HG02759 (cell line): ENCODE measurements around the gene FBXL7.

Source experiments
- ATAC-seq: cut with Tn5 transposase; IDR thresholded peaks from one replicate; pipeline ENCODE4 v1.9.1; 2021; ENCODE audit warnings: mild to moderate bottlenecking, moderate library complexity; ENCODE audit not compliant: unreplicated experiment

Gene FBXL7

DNA sequence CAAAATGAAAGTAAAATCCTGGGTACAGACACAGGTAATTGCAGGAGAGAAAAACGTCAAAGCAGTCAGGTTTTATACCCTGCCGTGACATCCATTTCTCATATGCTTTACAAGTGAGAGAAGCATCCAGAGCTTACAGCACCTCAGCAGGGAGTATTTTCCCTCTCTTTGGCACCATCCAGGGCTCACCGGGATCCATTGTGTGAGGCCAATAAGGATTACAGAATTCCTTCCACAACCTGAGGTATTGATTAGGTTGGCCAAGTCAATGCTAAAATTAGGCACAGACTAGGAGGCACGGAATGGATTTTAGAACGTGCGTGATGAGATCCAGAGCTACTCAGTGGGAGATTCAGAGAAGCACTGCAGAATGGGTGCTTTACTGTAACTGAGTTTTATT lies 296.6 kb downstream of the FBXL7 start:
- no peak for ATAC-seq

- no peak for ATAC-seq
Observed at GRCh38 chr5:15797116-15797515, 297.1 kb downstream of the FBXL7 start.

DNA sequence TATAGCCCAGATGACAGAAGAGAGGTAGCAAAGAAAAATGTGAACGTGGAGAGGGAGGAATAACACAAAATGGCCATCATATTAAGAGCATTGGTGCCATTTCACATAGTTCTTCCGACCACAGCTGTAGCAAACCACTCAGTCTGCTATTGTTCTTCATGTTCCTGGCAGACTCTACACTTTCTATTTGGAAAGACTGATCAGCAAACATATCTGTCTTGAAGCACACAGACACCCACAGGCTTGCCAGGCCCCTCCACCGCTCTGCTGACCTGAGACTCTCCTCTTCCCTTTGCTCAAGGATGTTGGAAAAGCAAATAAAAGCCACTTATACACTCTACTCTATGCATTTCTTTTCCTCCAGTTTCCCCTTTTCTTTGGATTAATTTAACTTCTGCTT lies 298.0 kb downstream of the FBXL7 start:
- no peak for ATAC-seq

DNA sequence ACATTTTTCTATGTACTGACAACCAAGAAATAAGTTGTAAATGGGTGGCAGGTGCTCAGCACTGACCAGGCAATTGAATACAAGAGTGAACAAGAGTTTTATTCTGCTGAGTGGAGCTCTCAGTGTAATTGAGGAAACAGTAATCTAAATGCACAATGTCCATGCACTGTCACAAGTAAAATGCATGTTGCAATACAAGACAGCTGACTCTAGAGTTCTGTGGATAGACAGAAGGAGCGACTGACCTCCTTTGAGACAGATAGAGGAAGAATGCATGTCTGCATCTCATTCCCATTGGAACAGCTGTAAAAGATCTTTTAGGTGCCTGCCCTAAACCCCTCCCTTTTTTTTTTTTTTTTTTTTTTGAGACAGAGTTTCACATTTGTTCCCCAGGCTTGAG lies 299.0 kb downstream of the FBXL7 start:
- ATAC-seq: no peak

- ATAC-seq: no peak
Observed at GRCh38 chr5:15799612-15800011, 299.6 kb downstream of the FBXL7 start.

GRCh38 chr5:15803280-15803679 lies 303.3 kb downstream of the FBXL7 start:
- ATAC-seq: no peak

- no peak for ATAC-seq
Observed at GRCh38 chr5:15806613-15807012, 306.6 kb downstream of the FBXL7 start.

DNA sequence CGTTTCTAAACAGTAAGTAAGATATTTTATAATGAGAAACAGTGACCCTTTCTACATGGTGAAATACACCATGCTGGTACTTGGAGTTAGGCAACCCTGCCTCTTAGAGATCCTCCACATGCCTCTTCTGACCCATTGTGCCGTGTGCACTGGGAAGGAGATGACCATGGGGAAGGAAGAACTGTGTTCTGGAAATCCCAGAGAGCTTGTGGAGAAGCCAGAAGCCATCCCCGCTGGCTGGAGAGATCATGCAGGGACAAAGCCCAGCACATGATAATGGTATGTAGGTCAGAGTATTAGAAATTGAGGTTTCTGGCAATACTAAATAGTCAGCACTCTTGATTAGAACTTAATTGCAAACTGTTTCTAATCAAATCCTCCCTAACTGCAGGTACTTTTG lies 307.3 kb downstream of the FBXL7 start:
- ATAC-seq: no peak

DNA sequence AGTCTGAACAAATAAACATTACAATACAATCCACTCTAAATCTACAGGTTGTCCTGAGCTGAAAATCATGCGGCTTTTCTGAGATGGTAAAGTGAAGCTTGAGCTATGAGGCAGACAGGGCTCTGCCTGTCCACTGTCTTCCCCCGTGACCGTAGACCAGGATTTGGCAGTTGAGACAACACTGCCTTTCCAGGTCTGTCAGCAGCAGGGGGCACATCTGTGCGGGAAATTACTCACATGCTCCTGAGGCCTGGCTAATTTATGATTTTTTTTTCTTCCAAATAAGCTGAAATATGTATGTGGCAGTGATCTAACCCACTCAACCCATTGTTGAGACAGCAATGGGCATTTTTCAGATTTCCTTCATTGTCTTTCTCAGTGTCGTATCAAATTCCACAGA lies 307.9 kb downstream of the FBXL7 start:
- ATAC-seq: no peak

DNA sequence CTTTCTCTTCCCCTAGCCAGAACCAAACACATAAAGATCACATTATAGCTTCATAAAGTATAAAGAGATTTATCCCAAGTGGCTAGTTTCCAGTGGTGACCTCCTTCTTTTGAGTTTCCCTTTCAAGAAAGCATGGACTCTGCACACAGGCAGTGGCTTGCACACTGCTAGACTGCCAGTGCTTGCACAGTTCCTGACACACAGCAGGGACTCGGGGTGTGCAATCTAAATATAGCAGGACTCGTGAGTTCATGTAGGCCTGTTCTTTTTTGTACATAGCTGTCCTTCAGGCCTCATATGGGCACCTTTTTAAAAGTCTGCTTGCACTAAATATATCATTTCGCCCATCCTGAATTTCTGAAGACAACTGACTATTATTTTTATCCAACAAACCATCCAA lies 308.6 kb downstream of the FBXL7 start:
- ATAC-seq: no peak

DNA sequence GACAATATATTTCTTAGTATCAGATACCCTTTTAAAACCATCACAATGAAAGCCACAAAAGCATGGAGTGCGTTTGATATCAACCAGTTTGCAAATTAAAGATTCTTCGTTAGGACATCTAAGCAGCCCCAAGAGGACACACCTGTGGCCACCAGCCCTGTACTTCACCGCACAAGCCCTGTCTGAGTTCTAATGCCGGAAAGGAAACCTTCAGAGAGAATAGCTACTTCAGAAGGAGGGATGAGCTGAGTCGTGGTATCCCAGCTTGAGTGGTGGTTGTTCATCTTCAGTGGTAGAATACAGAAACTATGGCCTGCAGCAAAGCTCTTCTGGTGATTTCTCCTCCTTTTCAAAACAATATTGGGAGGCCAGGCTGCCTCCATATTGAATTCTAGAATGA lies 319.6 kb downstream of the FBXL7 start:
- ATAC-seq: no peak

- ATAC-seq: no peak
Observed at GRCh38 chr5:15821506-15821905, 321.5 kb downstream of the FBXL7 start.

GRCh38 chr5:15823398-15823797 lies 323.4 kb downstream of the FBXL7 start:
- no peak for ATAC-seq

DNA sequence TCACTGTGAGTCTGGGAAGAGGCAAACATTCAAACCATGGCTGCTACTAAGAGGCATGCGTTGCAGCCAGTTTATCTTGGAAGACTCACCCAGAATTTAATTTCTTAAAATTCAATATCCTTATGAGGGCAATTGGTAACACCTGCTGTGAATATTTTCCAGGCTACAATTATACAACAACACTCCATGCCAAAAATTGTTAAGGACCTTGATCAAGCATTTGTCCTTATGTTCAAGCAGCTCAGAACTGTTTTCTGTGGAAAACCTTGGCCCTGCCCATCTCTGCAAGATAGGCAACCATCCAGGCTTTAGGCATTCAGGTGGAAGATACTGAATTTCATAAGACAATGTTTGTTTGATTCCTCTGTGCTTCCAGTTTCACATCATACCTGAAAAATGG lies 327.8 kb downstream of the FBXL7 start:
- no peak for ATAC-seq

GRCh38 chr5:15831408-15831807 lies 331.4 kb downstream of the FBXL7 start:
- no peak for ATAC-seq

DNA sequence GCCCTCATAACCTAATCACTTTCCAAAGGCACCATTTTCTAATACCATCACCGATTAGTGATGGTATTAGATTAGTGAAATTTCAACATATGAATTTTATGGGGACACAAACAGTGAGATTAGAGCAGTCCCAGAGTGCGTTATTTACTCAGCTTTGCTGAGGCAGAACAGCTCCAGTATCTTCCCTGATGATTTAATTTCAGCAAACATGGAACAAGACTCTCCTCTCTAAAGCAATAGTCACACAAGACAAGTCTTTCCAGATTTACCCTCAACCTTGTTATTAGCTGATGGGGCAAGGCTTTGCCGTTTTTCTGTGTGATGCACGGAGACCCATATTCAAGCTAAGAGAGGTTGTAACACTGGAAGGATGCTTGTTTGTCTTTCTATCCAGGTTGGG lies 333.4 kb downstream of the FBXL7 start:
- ATAC-seq: no peak

- no peak for ATAC-seq
Observed at GRCh38 chr5:15834596-15835245, 334.7 kb downstream of the FBXL7 start.

DNA sequence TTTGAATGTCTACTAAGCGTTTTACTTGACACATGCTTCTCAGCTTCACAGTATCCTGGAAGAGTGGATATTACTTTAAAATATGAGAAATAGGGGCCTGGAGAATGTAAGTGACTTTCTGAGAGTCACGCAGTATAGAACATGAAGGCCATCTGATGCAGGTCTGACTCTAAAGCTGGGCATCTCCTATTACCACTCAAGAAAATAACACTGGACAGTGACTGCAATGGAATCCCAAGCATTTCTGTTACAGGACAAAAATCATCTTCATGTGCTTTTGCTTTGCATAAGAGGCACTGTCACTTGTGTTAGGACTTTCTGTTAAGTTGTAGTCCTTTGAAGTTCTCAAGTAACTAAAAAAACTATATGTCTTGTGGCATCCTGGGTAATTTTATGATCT lies 335.5 kb downstream of the FBXL7 start:
- no peak for ATAC-seq

DNA sequence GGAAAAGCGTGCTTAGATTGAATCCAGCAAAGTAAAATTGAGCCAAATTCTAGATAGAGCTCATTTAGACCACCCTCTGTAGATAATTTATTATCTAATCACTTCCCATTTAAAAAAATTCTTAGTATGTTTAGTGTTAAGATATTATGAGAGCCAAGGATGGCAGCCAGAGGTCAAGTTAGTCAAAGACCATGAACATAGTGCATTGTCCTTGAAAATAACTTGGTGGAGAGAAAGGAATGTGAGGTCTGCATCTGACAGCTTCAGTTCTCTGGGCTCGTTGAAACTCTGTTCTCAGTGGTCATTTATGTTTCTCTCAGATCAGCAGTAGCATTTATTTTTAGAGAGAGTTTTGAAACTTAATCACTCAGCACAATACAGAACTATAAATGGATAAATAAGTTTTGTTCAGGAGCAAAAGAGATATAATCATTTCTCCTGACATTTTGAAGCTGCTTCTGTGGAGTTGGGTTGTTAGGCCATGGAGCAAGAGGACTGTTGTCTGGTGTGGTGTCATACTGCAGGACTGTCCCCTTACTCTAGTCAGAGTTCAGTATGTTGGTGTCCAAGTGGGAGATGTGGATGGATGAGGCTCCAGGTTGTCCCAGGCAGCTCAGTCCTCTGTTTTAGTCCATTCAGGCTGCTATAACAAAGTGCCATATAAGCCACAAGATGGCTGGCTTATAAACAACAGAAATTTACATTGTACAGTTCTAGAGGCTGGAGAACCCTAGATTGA lies 337.7 kb downstream of the FBXL7 start:
- ATAC-seq: no peak

DNA sequence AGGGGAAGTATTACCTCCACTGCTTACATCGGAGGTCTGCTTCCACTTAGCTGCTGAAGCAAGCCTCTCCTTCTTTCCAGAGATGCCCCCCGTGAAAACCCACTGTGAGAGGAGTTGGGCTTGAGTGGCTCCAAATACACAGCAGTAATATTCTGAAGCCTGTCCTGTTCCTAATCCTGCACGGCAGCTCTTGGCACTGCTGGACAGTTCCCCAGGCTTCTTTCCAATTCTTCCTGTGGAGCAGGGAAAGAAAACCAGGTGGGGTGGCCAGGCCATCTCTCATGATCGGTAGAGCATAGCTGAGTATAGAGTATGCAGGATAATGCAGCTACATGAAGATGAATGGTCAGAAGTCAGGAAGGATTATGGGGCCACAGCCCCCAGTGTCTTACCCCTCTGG lies 344.3 kb downstream of the FBXL7 start:
- no peak for ATAC-seq

- ATAC-seq: no peak
Observed at GRCh38 chr5:15844871-15845270, 344.9 kb downstream of the FBXL7 start.

GRCh38 chr5:15850536-15850935 lies 350.6 kb downstream of the FBXL7 start:
- no peak for ATAC-seq

DNA sequence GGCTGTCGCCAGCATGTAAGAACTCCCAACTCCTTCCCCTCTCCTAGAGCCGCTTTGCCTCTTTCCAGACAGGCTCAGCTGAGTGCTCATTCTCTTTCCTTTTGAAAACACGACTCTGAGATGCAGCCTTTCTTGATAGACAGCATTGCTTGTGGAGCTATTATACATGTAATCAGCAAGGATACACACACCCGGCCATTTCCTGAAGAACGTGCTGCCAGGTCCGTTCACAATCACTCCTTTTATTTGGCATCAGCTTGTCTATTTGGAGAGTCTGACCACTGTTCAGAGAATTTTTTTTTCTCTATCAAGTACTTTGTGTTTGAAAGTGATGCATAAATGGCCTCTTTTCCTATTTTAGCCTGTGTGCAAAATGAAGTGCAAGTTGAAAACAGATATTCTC lies 351.0 kb downstream of the FBXL7 start:
- no peak for ATAC-seq
